IMR-90 (cell line): ENCODE data around the gene RAI1. TPM values are rescaled to one million over a fixed set of nuclear protein-coding genes. Genes with fewer than 3 reads are reported as not detected.
A peak's percentile ranks its signal among the peaks of the same experiment; 100 is the strongest.

Experiments
- ATAC-seq: fragments of 200-7000 bp; cut with Tn5 transposase; 2 replicates; pipeline ENCODE4 v1.9.1; 2020; ENCODE audit warnings: low read depth, mild to moderate bottlenecking, moderate library complexity
- BruUV-seq: library from RNA; stranded (reverse); fragments of 400-500 nt; replicated peaks from 2 replicates; lab custom pipeline; 2021; lab: Mats Ljungman, UMichigan
- CTCF ChIA-PET: fragments of 300-600 bp; formaldehyde crosslinking; extraction: SDS; loops from one replicate; lab custom pipeline; 2021; ENCODE audit warnings: antibody characterized with exemption; lab: Yijun Ruan, JAX
- POLR2A ChIA-PET: fragments of 300-600 bp; sonication (Branson Sonifier 250); formaldehyde crosslinking; loops from one replicate; lab custom pipeline; 2022; ENCODE audit warnings: antibody characterized with exemption; ENCODE audit not compliant: unreplicated experiment; lab: Charles Lee
- DNase-seq: peaks from one replicate; pipeline ENCODE4 v3.0.0; 2013
- H2AFZ ChIP-seq: replicated peaks from 2 replicates; pipeline ENCODE3; 2013; ENCODE audit warnings: low read length, mild to moderate bottlenecking; ENCODE audit not compliant: poor library complexity
- H2AK5ac ChIP-seq: 2 replicates; pipeline ENCODE4 v1.6.1; 2013; ENCODE audit warnings: low read depth, low read length, inconsistent platforms
- H2AK9ac ChIP-seq: replicated peaks from 2 replicates; pipeline ENCODE3; 2013; ENCODE audit warnings: mild to moderate bottlenecking, low read depth, low read length, moderate library complexity; ENCODE audit not compliant: poor library complexity
- H2BK120ac ChIP-seq: 2 replicates; pipeline ENCODE4 v1.6.1; 2013; ENCODE audit warnings: low read depth, low read length, inconsistent platforms
- H2BK15ac ChIP-seq: 3 replicates; pipeline ENCODE4 v1.6.1; 2013; ENCODE audit warnings: low read depth, low read length, inconsistent platforms
- H2BK20ac ChIP-seq: 2 replicates; pipeline ENCODE4 v1.6.1; 2013; ENCODE audit warnings: low read depth, mild to moderate bottlenecking, inconsistent platforms, low read length, moderate library complexity
- H2BK5ac ChIP-seq: 2 replicates; pipeline ENCODE4 v1.6.1; 2013; ENCODE audit warnings: mild to moderate bottlenecking, low read depth, low read length, inconsistent platforms; ENCODE audit not compliant: poor library complexity, severe bottlenecking
- H3K14ac ChIP-seq: replicated peaks from 2 replicates; pipeline ENCODE4 v1.6.1; 2013; ENCODE audit warnings: low read depth, low read length, inconsistent platforms
- H3K18ac ChIP-seq: 2 replicates; pipeline ENCODE4 v1.6.1; 2013; ENCODE audit warnings: low read depth, low read length, control low read depth
- H3K23ac ChIP-seq: 2 replicates; pipeline ENCODE4 v1.6.1; 2013; ENCODE audit warnings: low read depth, low read length, inconsistent platforms
- H3K27ac ChIP-seq: 2 replicates; pipeline ENCODE4 v1.5.1; 2013; ENCODE audit warnings: mild to moderate bottlenecking, control low read depth, low read length; ENCODE audit not compliant: insufficient read depth
- H3K27me3 ChIP-seq: 2 replicates; pipeline ENCODE4 v1.6.1; 2013; ENCODE audit warnings: low read length; ENCODE audit not compliant: control insufficient read depth, insufficient read depth
- H3K36me3 ChIP-seq: 2 replicates; pipeline ENCODE4 v1.6.1; 2013; ENCODE audit warnings: low read length, mixed read lengths; ENCODE audit not compliant: control insufficient read depth, insufficient read depth
- H3K4ac ChIP-seq: 2 replicates; pipeline ENCODE4 v1.6.1; 2013; ENCODE audit warnings: low read depth, low read length, inconsistent platforms
- H3K4me1 ChIP-seq: 2 replicates; pipeline ENCODE4 v1.6.1; 2013; ENCODE audit warnings: low read length, mixed read lengths; ENCODE audit not compliant: control insufficient read depth, insufficient read depth
- H3K4me2 ChIP-seq: 2 replicates; pipeline ENCODE4 v1.6.1; 2013; ENCODE audit warnings: low read depth, mild to moderate bottlenecking, control low read depth, low read length, moderate library complexity
- H3K4me3 ChIP-seq: 2 replicates; pipeline ENCODE4 v1.5.1; 2013; ENCODE audit warnings: low read depth, mild to moderate bottlenecking, control low read depth, low read length, moderate library complexity; ENCODE audit not compliant: insufficient read depth
- H3K56ac ChIP-seq: 2 replicates; pipeline ENCODE4 v1.6.1; 2013; ENCODE audit warnings: low read length, inconsistent platforms; ENCODE audit not compliant: insufficient read depth; ENCODE audit errors: extremely low read depth
- H3K79me1 ChIP-seq, 2 experiments: 2 replicates each; pipeline ENCODE4 v1.6.1; 2013; ENCODE audit warnings: low read length in 2 of 2, inconsistent platforms in 1 of 2, low read depth in 1 of 2
- H3K9ac ChIP-seq: 2 replicates; pipeline ENCODE4 v1.6.1; 2013; ENCODE audit warnings: low read depth, low read length, control low read depth
- H3K9me1 ChIP-seq: 2 replicates; pipeline ENCODE4 v1.6.1; 2013; ENCODE audit warnings: low read length, inconsistent platforms; ENCODE audit not compliant: insufficient read depth
- H3K9me3 ChIP-seq: 2 replicates; pipeline ENCODE4 v1.6.1; 2013; ENCODE audit warnings: low read length; ENCODE audit not compliant: control insufficient read depth, insufficient read depth
- H4K20me1 ChIP-seq: 2 replicates; pipeline ENCODE4 v1.6.1; 2013; ENCODE audit warnings: low read length, inconsistent platforms; ENCODE audit not compliant: insufficient read depth
- H4K5ac ChIP-seq: 2 replicates; pipeline ENCODE4 v1.6.1; 2013; ENCODE audit warnings: mild to moderate bottlenecking, low read depth, low read length, control low read depth
- H4K8ac ChIP-seq, 2 experiments: 2 replicates each; pipeline ENCODE4 v1.6.1; 2013; ENCODE audit warnings: low read depth in 2 of 2, low read length in 2 of 2, control low read depth in 1 of 2, inconsistent platforms in 1 of 2
- H4K91ac ChIP-seq: 2 replicates; pipeline ENCODE4 v1.6.1; 2013; ENCODE audit warnings: low read depth, low read length, inconsistent platforms; ENCODE audit not compliant: insufficient read depth
- BHLHE40 ChIP-seq: fragments of 150-350 bp; IDR thresholded peaks from 2 replicates; pipeline ENCODE4 v1.6.1; 2016; ENCODE audit warnings: mild to moderate bottlenecking, low read depth, low read length
- CHD1 ChIP-seq: IDR thresholded peaks from 2 replicates; pipeline ENCODE4 v1.6.1; 2012; ENCODE audit warnings: low read depth, low read length, improper control_type of control experiment
- CTCF ChIP-seq: conservative IDR thresholded peaks from 2 replicates; pipeline ENCODE4 v1.5.1; 2012; ENCODE audit warnings: mild to moderate bottlenecking, low read depth, low read length, improper control_type of control experiment
- FOS ChIP-seq: fragments of 150-350 bp; IDR thresholded peaks from 2 replicates; pipeline ENCODE4 v1.6.1; 2016; ENCODE audit warnings: low read depth, low read length
- MAFK ChIP-seq: IDR thresholded peaks from 2 replicates; pipeline ENCODE4 v1.6.1; 2012; ENCODE audit warnings: low read depth, low read length, improper control_type of control experiment
- MXI1 ChIP-seq: IDR thresholded peaks from 2 replicates; pipeline ENCODE4 v1.6.1; 2012; ENCODE audit warnings: low read depth, mild to moderate bottlenecking, low read length, moderate library complexity, borderline replicate concordance
- POLR2A ChIP-seq: IDR thresholded peaks from 2 replicates; pipeline ENCODE4 v1.6.1; 2012; ENCODE audit warnings: mild to moderate bottlenecking, low read depth, low read length
- RAD21 ChIP-seq: IDR thresholded peaks from 2 replicates; pipeline ENCODE4 v1.6.1; 2012; ENCODE audit warnings: low read length, improper control_type of control experiment
- RCOR1 ChIP-seq: IDR thresholded peaks from 2 replicates; pipeline ENCODE4 v1.6.1; 2012; ENCODE audit warnings: mild to moderate bottlenecking, low read length, improper control_type of control experiment; ENCODE audit not compliant: insufficient replicate concordance
- USF2 ChIP-seq: fragments of 150-350 bp; IDR thresholded peaks from 2 replicates; pipeline ENCODE4 v1.6.1; 2017; ENCODE audit warnings: mild to moderate bottlenecking, antibody characterized with exemption, low read length, low read depth
- WGBS, 2 experiments: methylation state at CpG; one replicate each; pipeline versions ENCODE4 v1.1.5 to v1.1.7; 2013; ENCODE audit warnings: missing lambda C conversion rate in 2 of 2; ENCODE audit not compliant: insufficient read length in 1 of 2; ENCODE audit errors: extremely low coverage in 2 of 2; 5-methylcytosine and 5-hydroxymethylcytosine counted together
- dilution Hi-C: fragments of 300-500 bp; cut with HindIII; formaldehyde crosslinking; loops from one replicate; pipeline ENCODE4 v1.14.3; 2018; ENCODE audit warnings: low sequenced_read_pairs; ENCODE audit not compliant: unreplicated experiment
- in situ Hi-C: fragments of 300-500 bp; cut with MboI; formaldehyde crosslinking; loops from 3 replicates; pipeline ENCODE4 v1.14.3; 2019; ENCODE audit warnings: low sequenced_read_pairs, inconsistent platforms, mixed read lengths
- intact Hi-C: fragments of 100-400 bp; cut with micrococcal nuclease; formaldehyde crosslinking; loops from 2 replicates; pipeline ENCODE4 v1.10.0; 2022
- polyA plus RNA-seq, 3 experiments: library from polyadenylated mRNA; depleted of rRNA; stranded (reverse); fragments of >200 nt; gene quantifications; 2 replicates each; pipeline ENCODE4 v1.2.3, GENCODE V29; 2012; ENCODE audit warnings: low replicate concordance in 1 of 3
- total RNA-seq: library from RNA; depleted of rRNA; stranded (reverse); fragments of >200 nt; gene quantifications from 2 replicates; pipeline ENCODE4 v1.2.3, GENCODE V29; 2012

Gene RAI1
- total and polyA plus RNA-seq, 2 of the 4 experiments (the other 2 are of a cell fraction), result 1.8 to 10.5 TPM

- Histone ChIP-seq H2BK20ac (no peak overlapping the region), H3K9ac (peak overlapping the region; percentile 41), H3K23ac (peak overlapping the region; percentile 83), H3K4ac (peak overlapping the region; percentile 92), H2BK120ac (peak overlapping the region; percentile 83), H4K20me1 (peaks cover 42% of the 10 kb centered on the region), H4K8ac (peak overlapping the region; percentile 19 to 94; a peak in 3 of 4 replicates), H3K27ac (peak overlapping the region; percentile 54), H3K9me3 (no peaks in the 10 kb centered on the region), H4K91ac (peak overlapping the region; percentile 97), H3K14ac (peak overlapping the region; percentile 97), H2AFZ (peak overlapping the region; percentile 87), H3K27me3 (no peaks in the 10 kb centered on the region), H3K4me1 (peaks cover 45% of the 10 kb centered on the region), H3K79me1 (peaks cover 22 to 75% of the 10 kb centered on the region in 2 experiments), H3K18ac (peak overlapping the region; percentile 68), H3K4me3 (peak overlapping the region; percentile 89), H3K56ac (peak overlapping the region; percentile 86), H2BK15ac (peak overlapping the region; percentile 51; the same call in 1 of the 3 replicates), H2AK9ac (peak overlapping the region; percentile 97), H2AK5ac (peak overlapping the region; percentile 94), H4K5ac (peak overlapping the region; percentile 65), H3K36me3 (peaks cover 12% of the 10 kb centered on the region; the same call in 1 of the 2 replicates), H3K9me1 (peaks cover 26% of the 10 kb centered on the region), H3K4me2 (peak overlapping the region; percentile 92), H2BK5ac (peak overlapping the region; percentile 47)
- dilution Hi-C loops (no loop called here), in situ Hi-C loops (no loop called here), intact Hi-C loops (no loop called here)
- TF ChIP-seq CTCF (no peak), MAFK (no peak), FOS (no peak), RAD21 (no peak), POLR2A (no peak), USF2 (no peak), RCOR1 (no peak), BHLHE40 (no peak), MXI1 (no peak), CHD1 (no peak)
- ChIA-PET CTCF (interaction anchor here (0.5 kb wide), 1 partner anchor 156 kb away, joined by 3 read pairs; no protein-coding TSS in a partner anchor), POLR2A (interaction anchor here (0.9 kb wide), 1 partner anchor 10 kb away, joined by 3 read pairs; no protein-coding TSS in a partner anchor)
- ATAC-seq (no peak), DNase-seq (no peak)
- WGBS, 2 experiments, result 23% methylated on average over 13 of the region's 25 CpGs; no CpG with 5 or more reads in 1 of the 2 experiments
- BruUV-seq, result no TSS peak
Measured at GRCh38 chr17:17835415-17836249, 154.4 kb downstream of the RAI1 start.
